ENCODE data around the gene SHROOM3.

Gene SHROOM3

GRCh38 chr4:76823495-76823894 is 388.5 kb downstream of the SHROOM3 start:
- DNase-seq (ENCODE audit: low read depth): no peak
- no peak overlapping the region for H3K4me3 ChIP-seq (ENCODE audit: low read depth, low read length)
- TF ChIP-seq, protein P1, sequence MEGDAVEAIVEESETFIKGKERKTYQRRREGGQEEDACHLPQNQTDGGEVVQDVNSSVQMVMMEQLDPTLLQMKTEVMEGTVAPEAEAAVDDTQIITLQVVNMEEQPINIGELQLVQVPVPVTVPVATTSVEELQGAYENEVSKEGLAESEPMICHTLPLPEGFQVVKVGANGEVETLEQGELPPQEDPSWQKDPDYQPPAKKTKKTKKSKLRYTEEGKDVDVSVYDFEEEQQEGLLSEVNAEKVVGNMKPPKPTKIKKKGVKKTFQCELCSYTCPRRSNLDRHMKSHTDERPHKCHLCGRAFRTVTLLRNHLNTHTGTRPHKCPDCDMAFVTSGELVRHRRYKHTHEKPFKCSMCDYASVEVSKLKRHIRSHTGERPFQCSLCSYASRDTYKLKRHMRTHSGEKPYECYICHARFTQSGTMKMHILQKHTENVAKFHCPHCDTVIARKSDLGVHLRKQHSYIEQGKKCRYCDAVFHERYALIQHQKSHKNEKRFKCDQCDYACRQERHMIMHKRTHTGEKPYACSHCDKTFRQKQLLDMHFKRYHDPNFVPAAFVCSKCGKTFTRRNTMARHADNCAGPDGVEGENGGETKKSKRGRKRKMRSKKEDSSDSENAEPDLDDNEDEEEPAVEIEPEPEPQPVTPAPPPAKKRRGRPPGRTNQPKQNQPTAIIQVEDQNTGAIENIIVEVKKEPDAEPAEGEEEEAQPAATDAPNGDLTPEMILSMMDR (conservative IDR thresholded peaks at IDR 0.05; ENCODE audit: low read depth, low read length): no peak

DNA sequence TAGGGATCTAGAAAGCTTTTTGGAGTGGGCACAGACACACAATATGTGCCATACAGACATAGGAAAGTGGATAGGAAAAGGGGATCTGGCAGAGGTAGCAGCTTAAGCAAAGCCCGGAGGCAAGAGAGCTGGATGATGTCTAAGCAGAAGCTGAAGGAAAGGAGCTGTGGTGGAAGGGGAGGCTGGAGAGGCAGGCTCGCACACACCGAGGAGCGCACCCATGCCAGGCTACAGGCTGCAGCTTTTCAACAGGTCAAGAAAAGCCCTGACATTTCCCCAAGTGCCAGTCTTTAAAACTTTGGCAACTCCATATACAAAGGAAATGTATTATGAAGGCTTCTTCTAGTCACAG is 395.6 kb downstream of the SHROOM3 start:
- no peak overlapping the region for H3K4me3 ChIP-seq (ENCODE audit: low read depth, low read length)
- TF ChIP-seq, protein P1 (conservative IDR thresholded peaks at IDR 0.05; ENCODE audit: low read depth, low read length): no peak
- DNase-seq (ENCODE audit: low read depth): no peak

GRCh38 chr4:76830964-76831703 is 396.1 kb downstream of the SHROOM3 start:
- DNase-seq (ENCODE audit: low read depth): peak; percentile 67
- H3K4me3 ChIP-seq (ENCODE audit: low read depth, low read length): no peak overlapping the region
- TF ChIP-seq, protein P1 (conservative IDR thresholded peaks at IDR 0.05; ENCODE audit: low read depth, low read length): no peak

DNA sequence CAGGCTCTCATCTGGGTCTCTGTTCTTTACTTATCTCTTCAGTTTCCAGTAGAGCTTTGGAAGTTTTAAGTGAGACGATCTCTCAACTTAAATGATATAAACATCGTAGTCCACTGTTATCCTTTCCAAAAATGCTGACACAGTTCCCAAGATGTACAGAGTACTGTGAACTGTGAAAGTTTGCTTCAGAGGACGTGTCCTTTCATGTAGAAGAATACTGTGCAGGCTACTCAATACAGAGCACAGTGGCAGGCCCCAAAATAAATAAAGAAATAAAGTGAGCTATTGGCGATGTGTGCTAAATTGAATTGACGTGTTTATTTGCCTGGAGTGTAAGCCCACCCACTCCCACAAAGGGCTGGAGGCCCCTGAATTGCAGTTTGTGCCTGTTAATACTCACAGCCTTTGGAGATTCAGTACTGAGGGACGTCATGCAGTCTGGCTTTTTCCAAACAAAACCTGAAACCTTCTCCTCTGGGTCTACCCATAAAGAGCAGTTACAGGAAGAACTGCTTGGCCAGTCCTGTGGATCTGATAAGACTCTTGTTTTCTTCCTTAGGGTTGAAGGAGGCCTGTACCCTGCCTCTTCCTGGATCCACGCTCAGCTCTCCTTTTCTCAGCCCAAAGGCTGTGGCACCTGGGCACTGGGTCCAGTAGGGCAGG is 396.8 kb downstream of the SHROOM3 start:
- peak; percentile 34 for DNase-seq (ENCODE audit: low read depth)
- no peak overlapping the region for H3K4me3 ChIP-seq (ENCODE audit: low read depth, low read length)
- TF ChIP-seq, protein P1 (conservative IDR thresholded peaks at IDR 0.05; ENCODE audit: low read depth, low read length): no peak
